ENCODE results near the gene LINC00305.

GRCh38 chr18:64037812-64038414 lies 111.0 kb downstream of the LINC00305 start:
- TF ChIP-seq CTCF (IDR thresholded peaks at IDR 0.05) (peak; percentile 76), EZH2 (IDR thresholded peaks at IDR 0.05) (no peak)
